Measurements from ENCODE around the gene IFFO2. TPM values are rescaled to one million over a fixed set of nuclear protein-coding genes. Genes with fewer than 3 reads are reported as not detected.

The IFFO2 gene
- polyA plus RNA-seq, 1 of the 3 experiments (the other 2 are of a cell fraction), result 10.5 TPM

- Histone ChIP-seq H3K4me1 (ENCODE audit: control insufficient read depth in 1 of 2, insufficient read depth in 2 of 2, low read depth in 1 of 2, low read length in 1 of 2) (no peaks in the 10 kb centered on the region; a peak in 1 of 4 replicates), H4K20me1 (ENCODE audit: insufficient read depth) (no peaks in the 10 kb centered on the region), H3K27me3 (ENCODE audit: insufficient read depth) (no peaks in the 10 kb centered on the region), H3K4me3 (ENCODE audit: low read depth in 2 of 2, low read length in 1 of 2) (no peak overlapping the region), H3K36me3 (replicated peaks in 1 of 2; ENCODE audit: control insufficient read depth in 1 of 2, insufficient read depth in 2 of 2, low read length in 1 of 2) (no peaks in the 10 kb centered on the region), H3K4me2 (no peak overlapping the region), H3K9me3 (no peaks in the 10 kb centered on the region), H3K9me2 (no peaks in the 10 kb centered on the region), H3K79me2 (ENCODE audit: insufficient read depth) (no peaks in the 10 kb centered on the region), H3K9ac (no peak overlapping the region), H2AFZ (ENCODE audit: low read depth) (no peak overlapping the region), H3K27ac (ENCODE audit: low read depth in 2 of 2, low read length in 1 of 2) (no peak overlapping the region), H3F3A (replicated peaks; ENCODE audit: insufficient read depth) (no peaks in the 10 kb centered on the region)
- no peak for DNase-seq
- TF ChIP-seq POLR2AphosphoS5 (IDR thresholded peaks at IDR 0.05; ENCODE audit: low read depth, low read length) (no peak), ELF1 (IDR thresholded peaks at IDR 0.05) (no peak), REST (IDR thresholded peaks at IDR 0.05; ENCODE audit: low read depth, low read length) (no peak), USF2 (IDR thresholded peaks at IDR 0.05; ENCODE audit: borderline replicate concordance, low read depth, low read length) (no peak), NRF1 (IDR thresholded peaks at IDR 0.05; ENCODE audit: low read depth, low read length) (no peak), FOXM1 (IDR thresholded peaks at IDR 0.05; ENCODE audit: low read depth) (no peak), EZH2phosphoT487 (IDR thresholded peaks at IDR 0.05; ENCODE audit: borderline replicate concordance, low read depth) (no peak), SMC3 (IDR thresholded peaks at IDR 0.05; ENCODE audit: low read depth, low read length) (no peak), RCOR1 (IDR thresholded peaks at IDR 0.05; ENCODE audit: low read length) (no peak), ZBTB33 (IDR thresholded peaks at IDR 0.05; ENCODE audit: borderline replicate concordance, low read depth) (no peak), EP300 (IDR thresholded peaks at IDR 0.05; ENCODE audit: borderline replicate concordance in 1 of 2, low read depth in 1 of 2, low read length in 1 of 2) (no peak), FOSL2 (IDR thresholded peaks at IDR 0.05; ENCODE audit: borderline replicate concordance, low read depth) (no peak), RAD21 (IDR thresholded peaks at IDR 0.05; ENCODE audit: low read length) (no peak), TCF12 (IDR thresholded peaks at IDR 0.05) (no peak), RXRA (IDR thresholded peaks at IDR 0.05; ENCODE audit: borderline replicate concordance, low read depth) (no peak), NFIC (IDR thresholded peaks at IDR 0.05; ENCODE audit: borderline replicate concordance) (no peak)
- TF ChIP-seq, protein P1, sequence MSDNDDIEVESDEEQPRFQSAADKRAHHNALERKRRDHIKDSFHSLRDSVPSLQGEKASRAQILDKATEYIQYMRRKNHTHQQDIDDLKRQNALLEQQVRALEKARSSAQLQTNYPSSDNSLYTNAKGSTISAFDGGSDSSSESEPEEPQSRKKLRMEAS (IDR thresholded peaks at IDR 0.05; ENCODE audit: low read depth), result no peak
- TF ChIP-seq, protein P2, sequence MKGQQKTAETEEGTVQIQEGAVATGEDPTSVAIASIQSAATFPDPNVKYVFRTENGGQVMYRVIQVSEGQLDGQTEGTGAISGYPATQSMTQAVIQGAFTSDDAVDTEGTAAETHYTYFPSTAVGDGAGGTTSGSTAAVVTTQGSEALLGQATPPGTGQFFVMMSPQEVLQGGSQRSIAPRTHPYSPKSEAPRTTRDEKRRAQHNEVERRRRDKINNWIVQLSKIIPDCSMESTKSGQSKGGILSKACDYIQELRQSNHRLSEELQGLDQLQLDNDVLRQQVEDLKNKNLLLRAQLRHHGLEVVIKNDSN (IDR thresholded peaks at IDR 0.05; ENCODE audit: borderline replicate concordance, low read depth), result no peak
- WGBS (ENCODE audit: low lambda C conversion rate), result 88% methylated on average over 3 of the region's 3 CpGs
- POLR2A ChIA-PET, result no interaction called here
- CTCF ChIA-PET, result no interaction called here
Measured at GRCh38 chr1:18991585-18991984, 35.1 kb upstream of the IFFO2 start.

All from SK-N-SH (cell line).